Measurements from ENCODE around the gene SFSWAP.

- no peak for TF ChIP-seq EZH2 (IDR thresholded peaks at IDR 0.05; ENCODE audit: insufficient read depth, poor library complexity, severe bottlenecking)
- TF ChIP-seq EZH2phosphoT487 (IDR thresholded peaks at IDR 0.05; ENCODE audit: insufficient read depth, low read depth) = no peak
Measured at GRCh38 chr12:131672311-131672940, 38.5 kb upstream of the SFSWAP start.

Data from GM23248 (cell line).